GM18511 (cell line): Measurements from ENCODE around the gene TOMM40L.
"Not testable (repeated sequence)": the region's sequence is repeated elsewhere in the genome, so short reads cannot be mapped to it uniquely, and the experiment has no call there.

Experiments used
- ATAC-seq: cut with Tn5 transposase; IDR thresholded peaks from one replicate; pipeline ENCODE4 v1.9.1; 2021; ENCODE audit warnings: mild to moderate bottlenecking, moderate library complexity; ENCODE audit not compliant: unreplicated experiment

The TOMM40L gene

DNA sequence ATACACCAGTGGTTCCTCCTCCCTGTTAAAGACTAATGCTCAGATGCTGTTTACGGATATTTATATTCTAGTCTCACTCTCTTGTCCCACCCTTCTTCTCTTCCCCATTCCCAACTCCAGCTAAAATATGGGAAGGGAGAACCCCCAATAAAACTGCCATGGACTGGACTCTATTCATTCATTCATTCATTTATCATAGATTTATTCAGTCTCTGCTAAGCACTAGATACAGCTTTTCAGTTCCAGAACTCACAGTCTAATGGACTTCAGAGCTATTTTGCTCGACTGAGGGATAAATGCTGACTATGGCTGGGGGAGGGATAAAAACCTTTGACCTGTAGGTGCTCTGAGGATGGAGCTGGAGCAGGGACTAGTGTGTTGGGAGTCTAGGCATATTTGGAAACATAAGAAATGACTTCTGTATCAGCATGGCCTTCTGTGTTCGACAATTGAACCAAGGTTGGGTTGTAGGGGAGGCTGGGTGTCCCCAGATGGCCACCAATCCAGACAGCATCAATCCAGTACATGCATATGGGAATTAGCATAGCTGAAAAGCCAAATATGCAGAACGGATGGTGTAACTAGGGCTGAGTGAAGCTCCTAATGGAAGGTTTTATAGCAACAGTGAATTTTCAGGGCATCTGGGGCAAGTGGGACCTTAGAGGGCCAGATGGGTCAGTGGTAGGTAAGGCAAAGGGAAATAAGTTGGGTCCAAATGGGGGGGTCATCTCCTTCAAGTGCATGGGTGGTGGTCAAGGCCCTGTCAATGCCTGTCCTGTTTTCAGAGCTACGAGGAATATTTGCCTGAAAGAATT, 6.6 kb upstream of the TOMM40L start:
- ATAC-seq, result no peak

DNA sequence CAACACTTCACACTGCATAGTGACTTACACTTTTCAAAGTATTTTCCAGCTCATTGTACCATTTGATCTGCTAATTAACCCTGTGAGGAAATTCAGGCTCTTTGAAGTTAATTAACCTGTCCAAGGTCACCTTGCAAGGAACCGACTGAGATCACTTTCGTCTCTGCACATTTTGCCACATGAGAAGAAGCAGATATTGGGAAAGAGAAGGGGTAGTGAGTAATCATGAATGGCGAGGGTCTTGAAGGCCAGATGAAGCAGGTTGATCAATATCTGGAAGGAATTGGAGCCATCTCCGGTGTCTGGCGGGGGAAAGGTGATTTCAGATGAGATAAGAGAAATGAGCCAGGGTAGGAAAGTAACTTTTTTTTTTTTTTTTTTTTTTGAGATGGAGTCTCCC, 5.9 kb upstream of the TOMM40L start:
- ATAC-seq, result no peak

GRCh38 chr1:161222175-161223019, 3.5 kb upstream of the TOMM40L start:
- no peak for ATAC-seq

DNA sequence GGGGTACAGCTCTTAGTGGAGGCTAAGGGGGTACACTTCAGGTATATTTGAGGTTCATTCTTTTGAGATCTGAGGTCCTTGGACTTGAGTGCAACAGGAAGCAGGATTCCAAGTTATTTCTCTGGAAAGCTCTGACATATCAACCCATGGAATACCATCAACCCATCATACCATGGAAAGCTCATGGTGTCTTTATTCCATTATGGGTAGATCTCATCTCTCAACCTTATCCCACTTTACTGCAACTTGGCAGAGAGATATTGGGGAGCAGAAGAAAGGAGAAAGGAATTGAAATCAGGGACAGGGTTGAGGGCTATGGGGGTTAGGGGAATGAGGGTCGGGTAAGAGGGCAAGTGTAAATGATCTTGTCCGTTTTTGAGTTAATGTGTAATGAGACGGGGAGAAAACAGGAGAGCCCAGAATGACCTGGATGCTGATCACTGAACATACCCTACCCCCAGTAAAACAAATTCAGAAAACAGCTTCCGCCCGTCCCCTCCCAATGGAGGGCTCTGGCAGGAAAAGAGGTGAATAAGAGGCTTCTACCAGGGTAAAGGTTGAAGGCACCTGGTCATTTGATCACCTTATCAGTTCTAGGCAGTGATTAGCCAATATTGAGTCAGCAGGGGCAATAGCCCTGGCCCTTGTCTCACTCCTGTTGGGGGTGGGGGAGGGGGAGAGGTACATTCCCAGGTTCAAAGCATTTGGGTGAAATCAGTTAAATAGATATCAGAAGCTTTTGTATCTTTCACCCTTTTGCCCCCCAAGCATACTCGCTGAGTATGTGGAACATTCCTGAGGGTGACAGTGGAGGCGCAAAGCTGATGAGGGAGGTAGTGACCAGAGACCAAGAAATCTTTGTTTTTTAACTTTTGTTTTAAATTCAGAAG, 1.8 kb upstream of the TOMM40L start:
- ATAC-seq, result no peak

- ATAC-seq, result not testable (repeated sequence)
Observed at GRCh38 chr1:161224695-161225087, 1.2 kb upstream of the TOMM40L start.

- ATAC-seq, result no peak
Observed at GRCh38 chr1:161225178-161225533, 704 bp upstream of the TOMM40L start.

- no peak for ATAC-seq
Observed at GRCh38 chr1:161226320-161226711, 456 bp downstream of the TOMM40L start.

GRCh38 chr1:161226759-161227158, 899 bp downstream of the TOMM40L start:
- ATAC-seq, result no peak

DNA sequence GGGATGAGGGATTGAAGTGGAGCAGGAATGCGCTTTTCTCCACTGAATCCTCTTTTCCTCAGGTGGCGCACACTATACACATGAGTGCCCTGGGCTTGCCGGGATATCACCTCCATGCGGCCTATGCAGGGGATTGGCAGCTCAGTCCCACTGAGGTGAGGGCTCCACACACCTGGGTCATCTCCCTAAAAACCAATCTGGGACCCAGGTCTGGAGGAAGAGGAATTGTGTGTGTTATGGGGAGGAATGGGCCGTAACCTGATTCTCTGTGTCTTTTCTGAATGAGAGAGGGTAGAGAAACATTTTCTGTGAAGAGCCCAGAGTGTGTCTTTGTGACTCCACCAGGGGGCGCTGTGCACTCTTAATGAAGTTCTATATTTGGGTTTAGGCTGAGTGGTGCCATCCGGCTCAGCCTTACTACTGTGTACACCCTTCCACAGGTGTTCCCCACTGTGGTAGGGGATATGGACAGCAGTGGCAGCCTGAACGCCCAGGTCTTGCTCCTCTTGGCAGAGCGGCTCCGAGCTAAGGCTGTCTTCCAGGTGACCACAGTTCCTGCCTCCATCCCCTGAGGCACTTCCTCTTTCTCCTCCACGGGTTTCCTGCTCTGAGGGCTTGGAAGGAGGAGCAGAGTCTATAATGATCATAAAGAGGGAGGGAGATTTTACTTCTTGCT, 1.5 kb downstream of the TOMM40L start:
- ATAC-seq, result peak; percentile 41

- no peak for ATAC-seq
Observed at GRCh38 chr1:161228032-161228431, 2.2 kb downstream of the TOMM40L start.

- no peak for ATAC-seq
Observed at GRCh38 chr1:161229896-161230295, 4.0 kb downstream of the TOMM40L start.

GRCh38 chr1:161230762-161231161, 4.9 kb downstream of the TOMM40L start:
- ATAC-seq, result no peak

GRCh38 chr1:161233102-161233501, 7.2 kb downstream of the TOMM40L start:
- ATAC-seq, result no peak

DNA sequence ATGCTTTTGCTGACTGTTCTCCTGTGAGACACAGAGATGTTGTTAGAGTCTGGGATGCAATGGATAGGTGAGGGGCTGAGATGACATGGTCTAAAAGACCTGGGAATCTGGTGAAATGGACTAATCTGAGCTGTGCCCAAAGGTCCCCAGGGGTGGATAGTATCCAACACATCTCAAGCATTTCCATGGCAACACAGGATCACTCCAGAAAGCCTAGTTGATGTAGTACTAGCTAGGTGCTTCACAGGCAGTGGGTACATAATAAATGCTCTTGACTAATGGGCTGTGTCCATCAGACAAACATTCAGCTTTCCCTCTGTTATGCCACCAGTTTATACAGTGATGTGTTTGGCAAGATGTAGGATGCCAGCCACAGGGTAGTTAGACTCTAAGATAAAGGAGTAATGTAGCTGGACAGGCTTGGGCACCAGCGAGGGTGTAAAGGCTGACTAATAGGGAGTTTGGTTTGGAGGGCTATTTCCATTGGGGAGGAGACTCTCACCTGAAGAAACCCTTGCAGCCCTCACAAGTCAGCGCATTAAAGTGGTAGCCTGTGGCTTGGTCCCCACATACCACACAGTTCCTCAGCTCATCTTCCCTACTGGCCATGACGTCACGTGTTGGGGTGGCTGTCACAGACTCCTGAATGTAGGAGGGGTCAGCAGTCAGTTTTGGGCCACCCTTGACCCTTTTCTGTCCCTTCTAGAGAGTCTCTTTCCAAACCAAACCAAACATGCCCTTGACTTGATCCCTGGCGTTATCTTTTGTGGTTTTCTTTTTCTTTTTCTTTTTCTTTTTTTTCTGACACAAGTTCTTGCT, 10.3 kb downstream of the TOMM40L start:
- ATAC-seq, result no peak

DNA sequence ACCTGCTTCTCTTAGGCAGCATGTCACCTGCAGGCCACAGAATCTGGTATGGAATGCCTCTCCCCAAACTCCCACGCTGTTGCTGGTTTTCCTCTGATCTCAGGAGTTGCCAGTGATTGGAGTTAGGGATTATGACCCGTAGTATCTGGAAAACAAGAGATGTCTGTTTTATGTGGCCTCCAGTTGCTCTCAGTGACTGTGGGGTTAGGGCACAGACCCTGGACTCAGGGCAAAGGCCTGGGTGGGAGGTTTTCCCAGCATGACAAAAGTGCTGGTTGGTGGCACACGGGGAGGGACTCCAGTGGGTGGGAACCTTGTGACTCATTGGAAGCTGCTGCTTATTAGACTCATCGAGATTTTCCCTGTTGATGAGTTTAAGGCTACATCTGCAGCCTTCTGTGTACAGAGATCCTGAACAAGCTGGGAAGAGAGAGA, 12.2 kb downstream of the TOMM40L start, which contains the start of gene NR1I3:
Gene NR1I3, minus strand, starts transcription at position 165 of the 435 bp plus-strand sequence. CDS start 1,638 bp downstream, outside the sequence.
- ATAC-seq, result no peak

DNA sequence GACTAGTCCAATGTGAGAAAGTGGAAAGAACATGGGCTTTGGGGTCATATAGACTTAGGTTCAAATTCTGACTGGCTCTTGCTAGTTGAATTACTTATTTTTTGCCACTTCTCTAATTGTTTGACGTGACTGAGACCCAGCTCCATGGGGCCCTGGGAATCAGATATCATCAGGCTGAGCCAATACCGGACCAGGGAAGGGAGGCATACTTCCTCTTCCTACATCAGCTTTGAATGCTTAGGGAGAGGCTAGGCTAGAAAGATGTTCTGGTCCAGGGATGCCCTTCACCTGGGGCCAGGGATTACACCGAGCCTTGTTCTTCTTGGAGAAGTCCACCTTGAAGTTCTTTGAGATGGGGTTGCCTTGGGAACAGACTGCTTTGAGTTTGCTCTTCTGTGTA, 15.8 kb downstream of the TOMM40L start:
- ATAC-seq, result no peak

GRCh38 chr1:161242313-161242712, 16.5 kb downstream of the TOMM40L start:
- no peak for ATAC-seq

DNA sequence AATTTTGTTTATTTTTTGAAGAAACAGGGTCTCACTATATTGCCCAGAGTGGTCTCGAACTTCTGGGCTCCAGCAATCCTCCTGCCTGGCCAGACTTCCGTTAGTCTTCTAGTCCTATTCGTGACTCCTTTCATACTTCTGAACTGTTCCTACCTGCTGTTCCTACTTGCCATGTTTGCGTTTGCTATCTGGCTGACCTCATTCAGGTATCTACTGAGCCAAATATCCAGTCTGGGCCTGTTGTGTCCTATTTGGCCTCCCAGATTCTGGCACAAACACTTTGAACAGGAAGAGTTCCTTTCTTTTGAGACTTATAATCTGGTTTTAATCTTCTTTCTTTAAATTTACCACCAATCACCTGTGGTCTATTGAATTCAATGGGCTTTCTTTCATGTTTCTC, 19.0 kb downstream of the TOMM40L start:
- no peak for ATAC-seq

GRCh38 chr1:161250100-161250499, 24.2 kb downstream of the TOMM40L start:
- not testable (repeated sequence) for ATAC-seq

- no peak for ATAC-seq
Observed at GRCh38 chr1:161250829-161251228, 25.0 kb downstream of the TOMM40L start.
